Activated naive CD4-positive, alpha-beta T cell treated with anti-CD3 and anti-CD28 coated beads, Interleukin-2, amount 10 ng/mL, durations not matched to agents 7 days and 5 days (primary cell): ENCODE results near the gene IL17F.
"Not testable (repeated sequence)": the region's sequence is repeated elsewhere in the genome, so short reads cannot be mapped to it uniquely, and the experiment has no call there.

Source experiments
- CTCF ChIA-PET: fragments of 350-600 bp; sonication (Branson Sonifier 250); formaldehyde crosslinking; loops from one replicate; lab custom pipeline; 2021; ENCODE audit warnings: antibody characterized with exemption; lab: Charles Lee
- DNase-seq: peaks from one replicate; pipeline ENCODE4 v3.0.0-alpha.2; 2020
- H3K27ac Mint-ChIP-seq: one replicate; pipeline ENCODE4 v1.8.0; 2021; ENCODE audit warnings: mild to moderate bottlenecking, moderate library complexity, mixed read lengths
- H3K27me3 Mint-ChIP-seq: one replicate; pipeline ENCODE4 v1.8.0; 2021; ENCODE audit warnings: mild to moderate bottlenecking, mixed read lengths
- H3K36me3 Mint-ChIP-seq: one replicate; pipeline ENCODE4 v1.8.0; 2021; ENCODE audit warnings: mixed read lengths
- H3K4me1 Mint-ChIP-seq: one replicate; pipeline ENCODE4 v1.8.0; 2021; ENCODE audit warnings: mixed read lengths
- H3K4me3 Mint-ChIP-seq: one replicate; pipeline ENCODE4 v1.8.0; 2021; ENCODE audit warnings: mild to moderate bottlenecking, moderate library complexity, mixed read lengths
- H3K9me3 Mint-ChIP-seq: one replicate; pipeline ENCODE4 v1.8.0; 2021; ENCODE audit warnings: mixed read lengths

The IL17F gene

GRCh38 chr6:52200088-52200487, 44.2 kb downstream of the IL17F start:
- CTCF ChIA-PET, H3K27me3 Mint-ChIP-seq: not testable (repeated sequence)

GRCh38 chr6:52195886-52196285, 48.4 kb downstream of the IL17F start:
- H3K36me3 Mint-ChIP-seq = no peaks in the 10 kb centered on the region
- DNase-seq = no peak
- H3K27ac Mint-ChIP-seq = no peak overlapping the region
- H3K27me3 Mint-ChIP-seq = peaks cover 3% of the 10 kb centered on the region
- H3K4me3 Mint-ChIP-seq = no peak overlapping the region
- peaks cover 11% of the 10 kb centered on the region for H3K9me3 Mint-ChIP-seq
- CTCF ChIA-PET = no interaction called here
- H3K4me1 Mint-ChIP-seq = no peaks in the 10 kb centered on the region

More at GRCh38 chr6:52200088-52200487, 44.2 kb downstream of the IL17F start:
- H3K4me1 Mint-ChIP-seq, DNase-seq, H3K4me3 Mint-ChIP-seq, H3K36me3 Mint-ChIP-seq, H3K27ac Mint-ChIP-seq: not testable (repeated sequence)
- peaks cover 11% of the 10 kb centered on the region for H3K9me3 Mint-ChIP-seq

- CTCF ChIA-PET = no interaction called here
- no peak for DNase-seq
- Mint-ChIP-seq H3K4me1 (no peaks in the 10 kb centered on the region), H3K27ac (no peak overlapping the region), H3K27me3 (peaks cover 18% of the 10 kb centered on the region), H3K36me3 (no peaks in the 10 kb centered on the region), H3K9me3 (no peaks in the 10 kb centered on the region), H3K4me3 (no peak overlapping the region)
These were observed 52.5 kb downstream of the IL17F start for GRCh38 chr6:52191824-52192223.

GRCh38 chr6:52190409-52190808, 53.9 kb downstream of the IL17F start:
- Mint-ChIP-seq H3K27ac (no peak overlapping the region), H3K4me3 (no peak overlapping the region), H3K36me3 (no peaks in the 10 kb centered on the region), H3K9me3 (no peaks in the 10 kb centered on the region), H3K27me3 (peaks cover 19% of the 10 kb centered on the region), H3K4me1 (no peaks in the 10 kb centered on the region)
- DNase-seq = no peak
- CTCF ChIA-PET = no interaction called here

- Mint-ChIP-seq H3K4me3 (no peak overlapping the region), H3K9me3 (no peaks in the 10 kb centered on the region), H3K36me3 (no peaks in the 10 kb centered on the region), H3K27ac (no peak overlapping the region), H3K4me1 (no peaks in the 10 kb centered on the region), H3K27me3 (peaks cover 22% of the 10 kb centered on the region)
- CTCF ChIA-PET = no interaction called here
- DNase-seq = no peak
These were observed 54.3 kb downstream of the IL17F start for GRCh38 chr6:52189974-52190373.

GRCh38 chr6:52187098-52187497, 57.2 kb downstream of the IL17F start:
- no peaks in the 10 kb centered on the region for H3K36me3 Mint-ChIP-seq
- peaks cover 40% of the 10 kb centered on the region for H3K27me3 Mint-ChIP-seq
- H3K4me3 Mint-ChIP-seq = no peak overlapping the region
- H3K4me1 Mint-ChIP-seq = no peaks in the 10 kb centered on the region
- DNase-seq = no peak
- CTCF ChIA-PET = interaction anchor here (0.7 kb wide), 1 partner anchor 10 kb away, joined by 3 read pairs; no protein-coding TSS in a partner anchor
- H3K9me3 Mint-ChIP-seq = no peaks in the 10 kb centered on the region
- no peak overlapping the region for H3K27ac Mint-ChIP-seq
